Mesothelial cell of epicardium (in vitro differentiated cells): ENCODE results near the gene CNN2. TPM values are rescaled to one million over a fixed set of nuclear protein-coding genes. Genes with fewer than 3 reads are reported as not detected.

Experiments
- DNase-seq, 2 experiments: peaks; one replicate each; pipeline ENCODE4 v3.0.0; 2021; ENCODE audit warnings: low spot score in 2 of 2; ENCODE audit not compliant: unreplicated experiment in 2 of 2
- H3K27ac Mint-ChIP-seq: 2 replicates; pipeline ENCODE4 v1.8.0; 2021; ENCODE audit warnings: mixed read lengths
- H3K27me3 Mint-ChIP-seq: 2 replicates; pipeline ENCODE4 v1.8.0; 2021; ENCODE audit warnings: low read depth, mixed read lengths
- H3K36me3 Mint-ChIP-seq: 2 replicates; pipeline ENCODE4 v1.8.0; 2021; ENCODE audit warnings: mixed read lengths
- H3K4me1 Mint-ChIP-seq: 2 replicates; pipeline ENCODE4 v1.8.0; 2021; ENCODE audit warnings: mixed read lengths
- H3K4me3 Mint-ChIP-seq: 2 replicates; pipeline ENCODE4 v1.8.0; 2021; ENCODE audit warnings: mild to moderate bottlenecking, moderate library complexity, mixed read lengths
- H3K9me3 Mint-ChIP-seq: 2 replicates; pipeline ENCODE4 v1.8.0; 2021; ENCODE audit warnings: mixed read lengths
- CTCF ChIP-seq: fragments of 200-600 bp; sonication (generic); IDR thresholded peaks from one replicate; pipeline ENCODE4 v1.5.0; 2021; ENCODE audit warnings: antibody characterized with exemption; ENCODE audit not compliant: unreplicated experiment
- total RNA-seq: library from RNA; stranded (reverse); gene quantifications from 3 replicates; pipeline ENCODE4 v1.2.1, GENCODE V29; 2021

Gene CNN2
- total RNA-seq, 1 donor from 2014 or later = 501 TPM

DNA sequence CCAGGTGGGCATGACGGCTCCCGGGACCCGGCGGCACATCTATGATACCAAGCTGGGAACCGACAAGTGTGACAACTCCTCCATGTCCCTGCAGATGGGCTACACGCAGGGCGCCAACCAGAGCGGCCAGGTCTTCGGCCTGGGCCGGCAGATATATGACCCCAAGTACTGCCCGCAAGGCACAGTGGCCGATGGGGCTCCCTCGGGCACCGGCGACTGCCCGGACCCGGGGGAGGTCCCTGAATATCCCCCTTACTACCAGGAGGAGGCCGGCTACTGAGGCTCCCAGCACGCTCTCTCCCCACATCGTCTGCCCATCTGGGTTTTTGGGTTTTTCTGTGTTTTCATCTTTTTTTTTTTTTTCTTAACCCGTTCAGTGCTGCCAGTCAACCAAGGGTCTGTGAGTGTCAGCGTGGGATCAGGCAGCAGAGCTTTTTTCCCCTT is 11.2 kb downstream of the CNN2 start:
- peaks cover 20% of the 10 kb centered on the region for H3K36me3 Mint-ChIP-seq
- peak overlapping the region; percentile 72 for H3K27ac Mint-ChIP-seq
- no peak for TF ChIP-seq CTCF
- H3K9me3 Mint-ChIP-seq = no peaks in the 10 kb centered on the region
- no peak overlapping the region for H3K4me3 Mint-ChIP-seq
- H3K4me1 Mint-ChIP-seq = peaks cover 19% of the 10 kb centered on the region
- no peaks in the 10 kb centered on the region for H3K27me3 Mint-ChIP-seq
- no peak for DNase-seq

DNA sequence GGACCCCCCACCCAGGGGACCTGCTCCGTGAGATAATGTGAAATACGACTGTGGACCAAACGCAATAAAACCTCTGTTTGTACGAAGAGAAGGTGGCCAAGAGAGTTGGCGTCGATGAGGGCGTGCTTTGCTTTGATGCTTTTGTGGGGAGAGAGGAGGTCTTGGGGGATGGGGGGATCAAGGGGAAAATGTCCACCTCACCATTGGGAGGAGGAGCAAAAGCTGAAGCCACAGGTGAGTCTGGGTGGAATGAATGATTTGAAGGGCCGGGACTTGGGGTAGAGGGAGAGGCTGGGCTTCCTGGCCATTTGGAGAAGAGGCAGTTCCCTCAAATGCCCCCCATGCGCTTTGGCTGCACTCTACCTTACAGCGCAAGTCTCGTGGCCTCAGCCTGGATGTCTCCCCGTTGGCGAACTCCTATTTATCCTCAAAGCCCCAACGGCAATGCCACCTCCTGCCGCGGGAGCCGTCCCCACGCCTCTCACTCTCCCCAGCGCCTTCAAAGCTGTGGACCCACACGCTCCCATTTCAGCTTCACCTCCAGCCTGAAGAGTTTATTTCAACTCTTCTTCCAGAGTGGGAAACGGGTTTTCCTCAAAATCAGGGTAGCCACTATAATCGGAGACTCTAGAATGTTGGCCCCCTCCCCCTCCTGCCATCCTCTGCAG is 12.7 kb downstream of the CNN2 start:
- no peak for TF ChIP-seq CTCF
- Mint-ChIP-seq H3K4me3 (peak overlapping the region; percentile 73), H3K27me3 (no peaks in the 10 kb centered on the region), H3K36me3 (peaks cover 18% of the 10 kb centered on the region), H3K4me1 (peaks cover 20% of the 10 kb centered on the region), H3K9me3 (no peaks in the 10 kb centered on the region), H3K27ac (peak overlapping the region; percentile 89)
- no peak for DNase-seq

DNA sequence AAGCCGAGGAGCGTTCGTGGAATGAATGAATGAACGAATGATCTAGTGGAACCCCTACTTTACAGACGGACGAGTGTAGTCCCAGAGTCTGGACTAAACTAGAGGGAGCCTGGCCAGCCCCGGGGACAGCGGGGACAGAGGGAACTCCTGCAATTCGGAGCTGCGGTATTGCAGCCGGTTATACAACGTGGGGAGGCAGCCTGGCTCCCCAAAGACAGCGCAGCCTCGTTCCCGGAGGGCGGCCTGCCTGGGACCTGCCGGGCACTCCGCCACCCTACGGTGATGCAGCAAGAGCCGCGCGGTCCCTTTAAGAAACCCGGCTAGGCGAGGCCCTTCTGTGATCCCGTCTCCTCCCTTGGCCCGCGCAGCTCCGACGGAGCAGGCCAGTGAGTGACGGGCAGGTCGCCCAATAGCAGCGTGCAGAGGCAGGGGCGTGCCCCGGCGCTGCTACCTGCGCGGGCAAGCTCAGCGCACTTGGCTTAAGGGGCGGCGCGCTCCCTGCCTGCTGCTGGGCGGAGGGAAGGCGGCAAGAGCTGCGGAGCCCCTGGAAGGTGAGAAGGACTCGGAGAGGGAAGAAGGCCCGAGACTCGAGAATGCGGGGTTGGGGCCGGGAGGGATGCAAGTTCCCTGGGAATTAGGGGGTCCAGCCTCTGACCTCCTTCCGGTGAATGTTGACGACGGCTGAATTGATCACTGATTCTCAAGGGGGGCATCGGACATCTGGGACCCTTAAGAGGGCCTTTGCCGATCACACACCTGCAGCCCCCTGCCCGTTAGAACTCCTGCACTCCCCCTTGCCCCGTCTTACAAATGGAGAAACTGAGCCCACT is 13.5 kb downstream of the CNN2 start, which contains the start of gene ABCA7:
Gene ABCA7 (plus strand): TSS at position 462 of the 830 bp plus-strand sequence. CDS start 1,255 bp downstream, outside the sequence.
- Mint-ChIP-seq H3K9me3 (no peaks in the 10 kb centered on the region), H3K27ac (peak within 1 kb of the TSS; percentile 89), H3K4me1 (peaks cover 20% of the 10 kb centered on the region), H3K27me3 (no peaks in the 10 kb centered on the region), H3K36me3 (peaks cover 18% of the 10 kb centered on the region), H3K4me3 (peak within 1 kb of the TSS; percentile 73)
- peak; percentile 98 to 100 for DNase-seq
- TF ChIP-seq CTCF = no peak

- Mint-ChIP-seq H3K36me3 (peaks cover 14% of the 10 kb centered on the region), H3K27me3 (no peaks in the 10 kb centered on the region), H3K4me3 (peak overlapping the region; percentile 73), H3K4me1 (peaks cover 20% of the 10 kb centered on the region), H3K9me3 (no peaks in the 10 kb centered on the region), H3K27ac (peak overlapping the region; percentile 86)
- TF ChIP-seq CTCF = no peak
- DNase-seq = peak; percentile 83 to 90
These were observed 14.3 kb downstream of the CNN2 start for GRCh38 chr19:1040476-1041271.

- Mint-ChIP-seq H3K27ac (peak overlapping the region; percentile 56), H3K9me3 (no peaks in the 10 kb centered on the region), H3K27me3 (no peaks in the 10 kb centered on the region), H3K4me1 (peaks cover 20% of the 10 kb centered on the region), H3K36me3 (peaks cover 11% of the 10 kb centered on the region), H3K4me3 (peak overlapping the region; percentile 73)
- DNase-seq = no peak
- TF ChIP-seq CTCF = no peak
These were observed 14.9 kb downstream of the CNN2 start for GRCh38 chr19:1041272-1041834.
